Lower lobe of right lung (tissue), 2 donors: ENCODE data around the gene PCDHB2. TPM values are rescaled to one million over a fixed set of nuclear protein-coding genes. Genes with fewer than 3 reads are reported as not detected.
"Not testable (repeated sequence)": the region's sequence is repeated elsewhere in the genome, so short reads cannot be mapped to it uniquely, and the experiment has no call there.

Experiments
- ATAC-seq, 2 donors: fragments of 200-7000 bp; cut with Tn5 transposase; one replicate each; pipeline ENCODE4 v1.9.1; 2020 to 2022; ENCODE audit warnings: mild to moderate bottlenecking in 2 of 2, moderate library complexity in 2 of 2
- DNase-seq: peaks from one replicate; pipeline ENCODE4 v3.0.0-alpha.2; 2020
- H3K27ac ChIP-seq: fragments of 200-600 bp; one replicate; pipeline ENCODE4 v1.8.0; 2022
- H3K27me3 ChIP-seq: fragments of 200-600 bp; one replicate; pipeline ENCODE4 v1.8.0; 2022; ENCODE audit warnings: low read depth
- H3K36me3 ChIP-seq: fragments of 200-600 bp; one replicate; pipeline ENCODE4 v1.8.0; 2022; ENCODE audit warnings: mild to moderate bottlenecking
- H3K4me1 ChIP-seq: fragments of 200-600 bp; one replicate; pipeline ENCODE4 v1.8.0; 2022
- H3K4me3 ChIP-seq: fragments of 200-600 bp; one replicate; pipeline ENCODE4 v1.8.0; 2022; ENCODE audit warnings: mild to moderate bottlenecking
- H3K9me3 ChIP-seq: fragments of 200-600 bp; one replicate; pipeline ENCODE4 v1.8.0; 2022
- intact Hi-C: fragments of 100-400 bp; cut with DNase I; formaldehyde crosslinking; loops from one replicate; pipeline ENCODE4 v1.11.0; 2022
- total RNA-seq: library from RNA; stranded (reverse); fragmentation: NEBNext Ultra II Directional; extraction: Animal tissue kit (Norgen Biotek cat#: 25700); gene quantifications from one replicate; pipeline ENCODE4 v1.2.1, GENCODE V29; 2021
- TF ChIP-seq, protein P1 (sequence below): fragments of 200-600 bp; IDR thresholded peaks from one replicate; pipeline ENCODE4 v1.8.0; 2022; ENCODE audit warnings: antibody characterized with exemption, mild to moderate bottlenecking
- donor health status: DM: no; HTN: yes; CAD: no; lungs with severe emphysema.

Gene PCDHB2
- total RNA-seq, 1 donor from 2014 or later, result 5.6 TPM

GRCh38 chr5:141084487-141084989 is 9.9 kb upstream of the PCDHB2 start:
- DNase-seq (no peak), ATAC-seq (peak; percentile 74 to 96)
- Histone ChIP-seq H3K9me3 (no peaks in the 10 kb centered on the region), H3K27ac (peak overlapping the region; percentile 54), H3K4me3 (peak overlapping the region; percentile 52), H3K36me3 (no peaks in the 10 kb centered on the region), H3K27me3 (peaks cover 9% of the 10 kb centered on the region), H3K4me1 (no peaks in the 10 kb centered on the region)
- TF ChIP-seq, protein P1, sequence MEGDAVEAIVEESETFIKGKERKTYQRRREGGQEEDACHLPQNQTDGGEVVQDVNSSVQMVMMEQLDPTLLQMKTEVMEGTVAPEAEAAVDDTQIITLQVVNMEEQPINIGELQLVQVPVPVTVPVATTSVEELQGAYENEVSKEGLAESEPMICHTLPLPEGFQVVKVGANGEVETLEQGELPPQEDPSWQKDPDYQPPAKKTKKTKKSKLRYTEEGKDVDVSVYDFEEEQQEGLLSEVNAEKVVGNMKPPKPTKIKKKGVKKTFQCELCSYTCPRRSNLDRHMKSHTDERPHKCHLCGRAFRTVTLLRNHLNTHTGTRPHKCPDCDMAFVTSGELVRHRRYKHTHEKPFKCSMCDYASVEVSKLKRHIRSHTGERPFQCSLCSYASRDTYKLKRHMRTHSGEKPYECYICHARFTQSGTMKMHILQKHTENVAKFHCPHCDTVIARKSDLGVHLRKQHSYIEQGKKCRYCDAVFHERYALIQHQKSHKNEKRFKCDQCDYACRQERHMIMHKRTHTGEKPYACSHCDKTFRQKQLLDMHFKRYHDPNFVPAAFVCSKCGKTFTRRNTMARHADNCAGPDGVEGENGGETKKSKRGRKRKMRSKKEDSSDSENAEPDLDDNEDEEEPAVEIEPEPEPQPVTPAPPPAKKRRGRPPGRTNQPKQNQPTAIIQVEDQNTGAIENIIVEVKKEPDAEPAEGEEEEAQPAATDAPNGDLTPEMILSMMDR, result peak; percentile 61
- intact Hi-C loops, result no loop called here

DNA sequence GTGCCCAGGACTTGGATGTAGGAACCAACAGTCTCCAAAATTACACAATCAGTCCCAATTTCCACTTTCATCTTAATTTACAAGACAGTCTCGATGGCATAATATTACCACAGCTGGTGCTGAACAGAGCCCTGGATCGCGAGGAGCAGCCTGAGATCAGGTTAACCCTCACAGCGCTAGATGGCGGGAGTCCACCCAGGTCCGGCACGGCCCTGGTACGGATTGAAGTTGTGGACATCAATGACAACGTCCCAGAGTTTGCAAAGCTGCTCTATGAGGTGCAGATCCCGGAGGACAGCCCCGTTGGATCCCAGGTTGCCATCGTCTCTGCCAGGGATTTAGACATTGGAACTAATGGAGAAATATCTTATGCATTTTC is 837 bp downstream of the PCDHB2 start:
- Histone ChIP-seq H3K27ac (no peak overlapping the region), H3K36me3 (no peaks in the 10 kb centered on the region), H3K27me3 (peaks cover 10% of the 10 kb centered on the region), H3K4me3 (peak overlapping the region; percentile 48), H3K9me3 (peaks cover 36% of the 10 kb centered on the region), H3K4me1 (no peaks in the 10 kb centered on the region)
- ATAC-seq (no peak), DNase-seq (no peak)
- TF ChIP-seq, protein P1, result no peak
- intact Hi-C loops, result no loop called here

DNA sequence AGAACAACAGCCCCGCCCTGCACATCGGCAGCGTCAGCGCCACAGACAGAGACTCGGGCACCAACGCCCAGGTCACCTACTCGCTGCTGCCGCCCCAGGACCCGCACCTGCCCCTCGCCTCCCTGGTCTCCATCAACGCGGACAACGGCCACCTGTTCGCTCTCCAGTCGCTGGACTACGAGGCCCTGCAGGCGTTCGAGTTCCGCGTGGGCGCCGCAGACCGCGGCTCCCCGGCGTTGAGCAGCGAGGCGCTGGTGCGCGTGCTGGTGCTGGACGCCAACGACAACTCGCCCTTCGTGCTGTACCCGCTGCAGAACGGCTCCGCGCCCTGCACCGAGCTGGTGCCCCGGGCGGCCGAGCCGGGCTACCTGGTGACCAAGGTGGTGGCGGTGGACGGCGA is 1.8 kb downstream of the PCDHB2 start:
- H3K36me3 ChIP-seq, ATAC-seq, intact Hi-C loops, DNase-seq, H3K4me3 ChIP-seq, H3K27me3 ChIP-seq, H3K27ac ChIP-seq, H3K4me1 ChIP-seq: not testable (repeated sequence)
- H3K9me3 ChIP-seq, result peaks cover 45% of the 10 kb centered on the region

DNA sequence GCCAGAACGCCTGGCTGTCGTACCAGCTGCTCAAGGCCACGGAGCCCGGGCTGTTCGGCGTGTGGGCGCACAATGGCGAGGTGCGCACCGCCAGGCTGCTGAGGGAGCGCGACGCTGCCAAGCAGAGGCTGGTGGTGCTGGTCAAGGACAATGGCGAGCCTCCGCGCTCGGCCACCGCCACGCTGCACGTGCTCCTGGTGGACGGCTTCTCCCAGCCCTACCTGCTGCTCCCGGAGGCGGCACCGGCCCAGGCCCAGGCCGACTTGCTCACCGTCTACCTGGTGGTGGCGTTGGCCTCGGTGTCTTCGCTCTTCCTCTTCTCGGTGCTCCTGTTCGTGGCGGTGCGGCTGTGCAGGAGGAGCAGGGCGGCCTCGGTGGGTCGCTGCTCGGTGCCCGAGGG is 2.2 kb downstream of the PCDHB2 start:
- H3K4me3 ChIP-seq, ATAC-seq, intact Hi-C loops, H3K27ac ChIP-seq, H3K27me3 ChIP-seq, H3K36me3 ChIP-seq, DNase-seq, H3K4me1 ChIP-seq: not testable (repeated sequence)
- peaks cover 48% of the 10 kb centered on the region for H3K9me3 ChIP-seq

DNA sequence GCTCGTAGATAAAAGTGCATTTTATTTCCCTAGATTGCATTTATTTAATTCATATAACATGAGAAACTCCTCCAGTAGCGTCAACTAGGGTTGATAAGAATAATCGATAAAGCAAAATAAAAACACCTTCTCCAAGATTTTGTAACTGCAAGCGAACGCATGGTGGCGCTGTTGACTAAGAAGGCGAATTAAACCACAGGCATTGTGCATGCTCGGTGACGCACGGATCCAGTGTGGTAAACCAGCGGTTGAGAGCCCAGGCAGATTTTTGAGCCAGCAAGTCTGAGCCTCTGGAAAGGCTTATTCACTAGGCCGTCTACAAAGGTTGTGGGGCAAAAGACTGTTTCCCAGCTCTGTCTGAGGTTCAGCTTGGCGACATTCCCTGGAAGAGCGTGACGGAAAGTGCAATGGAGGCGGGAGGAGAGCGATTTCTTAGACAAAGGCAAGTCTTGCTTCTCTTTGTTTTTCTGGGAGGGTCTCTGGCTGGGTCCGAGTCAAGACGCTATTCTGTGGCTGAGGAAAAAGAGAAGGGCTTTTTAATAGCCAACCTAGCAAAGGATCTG is 5.9 kb downstream of the PCDHB2 start, which contains the start of gene PCDHB3:
TSS of gene PCDHB3 (plus strand) at position 231 of the 563 bp plus-strand sequence. CDS start at position 408, 177 bp downstream.
- Histone ChIP-seq H3K27ac (no peak within 1 kb of the TSS), H3K36me3 (no peaks in the 10 kb centered on the region), H3K27me3 (no peaks in the 10 kb centered on the region), H3K4me1 (no peaks in the 10 kb centered on the region), H3K9me3 (peaks cover 30% of the 10 kb centered on the region), H3K4me3 (peak within 1 kb of the TSS; percentile 16)
- DNase-seq (peak; percentile 45), ATAC-seq (no peak)
- intact Hi-C loops, result no loop called here
- TF ChIP-seq, protein P1, result no peak

GRCh38 chr5:141101059-141101458 is 6.6 kb downstream of the PCDHB2 start:
- TF ChIP-seq, protein P1, result no peak
- Histone ChIP-seq H3K4me3 (peak overlapping the region; percentile 16), H3K27me3 (no peaks in the 10 kb centered on the region), H3K36me3 (no peaks in the 10 kb centered on the region), H3K4me1 (no peaks in the 10 kb centered on the region), H3K27ac (no peak overlapping the region), H3K9me3 (peaks cover 36% of the 10 kb centered on the region)
- intact Hi-C loops, result no loop called here
- DNase-seq (peak; percentile 23), ATAC-seq (no peak)

DNA sequence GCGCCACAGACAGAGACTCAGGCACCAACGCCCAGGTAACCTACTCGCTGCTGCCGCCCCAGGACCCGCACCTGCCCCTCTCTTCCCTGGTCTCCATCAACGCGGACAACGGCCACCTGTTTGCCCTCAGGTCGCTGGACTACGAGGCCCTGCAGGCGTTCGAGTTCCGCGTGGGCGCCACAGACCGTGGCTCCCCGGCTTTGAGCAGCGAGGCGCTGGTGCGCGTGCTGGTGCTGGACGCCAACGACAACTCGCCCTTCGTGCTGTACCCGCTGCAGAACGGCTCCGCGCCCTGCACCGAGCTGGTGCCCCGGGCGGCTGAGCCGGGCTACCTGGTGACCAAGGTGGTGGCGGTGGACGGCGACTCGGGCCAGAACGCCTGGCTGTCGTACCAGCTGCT is 7.7 kb downstream of the PCDHB2 start:
- DNase-seq, result not testable (repeated sequence)
- peaks cover 36% of the 10 kb centered on the region for H3K9me3 ChIP-seq

GRCh38 chr5:141102471-141102870 is 8.1 kb downstream of the PCDHB2 start:
- H3K36me3 ChIP-seq, H3K27me3 ChIP-seq, H3K4me3 ChIP-seq, H3K4me1 ChIP-seq, ATAC-seq, H3K27ac ChIP-seq, intact Hi-C loops: not testable (repeated sequence)
- peak; percentile 22 for DNase-seq
- peaks cover 36% of the 10 kb centered on the region for H3K9me3 ChIP-seq

More for the DNA sequence above, 7.7 kb downstream of the PCDHB2 start:
- H3K27me3 ChIP-seq, H3K27ac ChIP-seq, H3K4me1 ChIP-seq, intact Hi-C loops, H3K4me3 ChIP-seq, H3K36me3 ChIP-seq, ATAC-seq: not testable (repeated sequence)
